Keratinocyte (primary cell): Measurements from ENCODE around the gene GCNT2. TPM values are rescaled to one million over a fixed set of nuclear protein-coding genes. Genes with fewer than 3 reads are reported as not detected.

ENCODE experiments used
- DNase-seq: peaks from one replicate; pipeline ENCODE4 v3.0.0-alpha.2; 2011; ENCODE audit warnings: low read depth, missing footprints, low spot score
- FAIRE-seq: peaks from 2 replicates; lab custom pipeline; 2011; peaks lifted over from hg19 to GRCh38; lab: Jason Lieb, UNC
- H2AFZ ChIP-seq: 2 replicates; pipeline ENCODE4 v1.6.0; 2012; ENCODE audit warnings: low read length, control low read depth, inconsistent platforms; ENCODE audit not compliant: control insufficient read depth
- H3K27ac ChIP-seq: 2 replicates; pipeline ENCODE4 v1.5.1; 2011; ENCODE audit warnings: low read length; ENCODE audit not compliant: control insufficient read depth, insufficient read depth
- H3K27me3 ChIP-seq: 3 replicates; pipeline ENCODE4 v1.6.0; 2011; ENCODE audit warnings: low read length; ENCODE audit not compliant: control insufficient read depth, insufficient read depth; ENCODE audit errors: extremely low read depth
- H3K36me3 ChIP-seq, 2 experiments: 2 replicates in 1 of 2; 3 replicates in 1 of 2; pipeline ENCODE4 v1.5.1; 2011; ENCODE audit warnings: low read length in 2 of 2, mild to moderate bottlenecking in 1 of 2; ENCODE audit not compliant: control insufficient read depth in 2 of 2, insufficient read depth in 2 of 2; ENCODE audit errors: extremely low read depth in 1 of 2
- H3K4me1 ChIP-seq: 3 replicates; pipeline ENCODE4 v1.5.1; 2011; ENCODE audit warnings: low read length; ENCODE audit not compliant: control insufficient read depth, insufficient read depth; ENCODE audit errors: extremely low read depth
- H3K4me2 ChIP-seq: 3 replicates; pipeline ENCODE4 v1.6.0; 2011; ENCODE audit warnings: low read depth, low read length; ENCODE audit not compliant: control insufficient read depth, insufficient read depth; ENCODE audit errors: extremely low read depth
- H3K4me3 ChIP-seq, 3 experiments: fragments of 200-600 bp in 1 of 3; sonication (generic) in 1 of 3; 2 replicates in 2 of 3; 3 replicates in 1 of 3; pipeline ENCODE4 v1.5.1; 2011 to 2016; ENCODE audit warnings: low read length in 3 of 3, mild to moderate bottlenecking in 3 of 3, control low read depth in 2 of 3, inconsistent platforms in 1 of 3, low read depth in 1 of 3, mixed read lengths in 1 of 3, mixed run types in 1 of 3, moderate library complexity in 1 of 3; ENCODE audit not compliant: control insufficient read depth in 2 of 3, insufficient read depth in 2 of 3; ENCODE audit errors: extremely low read depth in 1 of 3
- H3K79me2 ChIP-seq: 2 replicates; pipeline ENCODE4 v1.6.0; 2012; ENCODE audit warnings: low read length; ENCODE audit not compliant: control insufficient read depth, insufficient read depth
- H3K9ac ChIP-seq: 3 replicates; pipeline ENCODE4 v1.6.0; 2011; ENCODE audit warnings: low read length; ENCODE audit not compliant: control insufficient read depth, insufficient read depth; ENCODE audit errors: extremely low read depth
- H3K9me1 ChIP-seq: 3 replicates; pipeline ENCODE4 v1.6.0; 2011; ENCODE audit warnings: low read length; ENCODE audit not compliant: control insufficient read depth, insufficient read depth; ENCODE audit errors: extremely low read depth
- H3K9me3 ChIP-seq: 2 replicates; pipeline ENCODE4 v1.5.1; 2012; ENCODE audit warnings: low read depth, low read length; ENCODE audit not compliant: control insufficient read depth
- H4K20me1 ChIP-seq: 3 replicates; pipeline ENCODE4 v1.6.0; 2011; ENCODE audit warnings: low read length; ENCODE audit not compliant: control insufficient read depth, insufficient read depth; ENCODE audit errors: extremely low read depth
- CTCF ChIP-seq, 3 experiments: IDR thresholded peaks in 1 of 3; conservative IDR thresholded peaks in 1 of 3; optimal IDR thresholded peaks in 1 of 3; 2 replicates in 2 of 3; 3 replicates in 1 of 3; pipeline versions ENCODE3 to v1.5.1; 2011; ENCODE audit warnings: low read length in 3 of 3, mild to moderate bottlenecking in 3 of 3, moderate library complexity in 2 of 3, control low read depth in 1 of 3, inconsistent platforms in 1 of 3; ENCODE audit not compliant: insufficient read depth in 2 of 3; ENCODE audit errors: extremely low read depth in 1 of 3
- EZH2 ChIP-seq: IDR thresholded peaks from one replicate; pipeline ENCODE4 v1.6.1; 2012; ENCODE audit warnings: inconsistent platforms, mild to moderate bottlenecking, low read length, moderate library complexity
- dilution Hi-C: fragments of 300-500 bp; cut with MboI; formaldehyde crosslinking; loops from one replicate; pipeline ENCODE4 v1.7.0; 2020; ENCODE audit warnings: low sequenced_read_pairs; ENCODE audit not compliant: extremely low pct_ligation_motif_present
- polyA plus RNA-seq, 5 experiments: library from polyadenylated mRNA; depleted of rRNA in 3 of 5; stranded (reverse) in 3 of 5; stranded (forward) in 1 of 5; unstranded in 1 of 5; fragments of >200 nt; gene quantifications; 1 replicate in 1 of 5; 2 replicates in 3 of 5; 3 replicates in 1 of 5; pipeline versions ENCODE4 v1.2.1 to v1.2.3, GENCODE V29; 2011 to 2012; ENCODE audit warnings: missing spikeins in 2 of 5, low read depth in 1 of 5, low replicate concordance in 1 of 5

The GCNT2 gene
- polyA plus RNA-seq, 1 donor (not counting 4 experiments of a cell fraction or from before 2014, with no cell fraction given): 7.3 TPM

- no peak overlapping the region for H3K4me2 ChIP-seq
- peaks cover 7% of the 10 kb centered on the region for H3K4me1 ChIP-seq
These were observed 35.8 kb downstream of the GCNT2 start for GRCh38 chr6:10556992-10557391.

DNA sequence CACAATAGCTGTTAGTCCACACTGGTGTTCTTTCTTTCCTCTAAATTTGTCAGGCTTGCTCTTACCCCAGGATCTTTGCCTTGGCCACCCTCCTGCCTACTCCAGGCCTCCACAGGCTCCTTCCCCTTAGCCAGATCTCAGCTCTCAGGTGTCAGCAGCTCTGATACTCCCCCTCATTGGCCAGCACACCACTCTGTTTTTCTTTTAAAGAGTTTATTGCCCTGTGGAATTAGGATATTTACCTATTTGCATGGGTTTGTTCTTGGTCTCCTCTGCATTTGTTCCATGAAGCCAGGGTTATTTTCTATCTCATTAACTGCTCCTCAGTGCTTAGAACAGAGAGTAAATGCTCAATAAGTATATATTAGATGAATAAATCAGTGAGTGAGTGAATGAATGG, 36.8 kb downstream of the GCNT2 start:
- Histone ChIP-seq H2AFZ (no peak overlapping the region), H3K9ac (no peak overlapping the region), H3K79me2 (no peaks in the 10 kb centered on the region), H3K4me1 (peaks cover 7% of the 10 kb centered on the region), H3K27me3 (no peaks in the 10 kb centered on the region), H3K36me3 (peaks cover 0 to 17% of the 10 kb centered on the region in 2 experiments), H3K9me3 (no peaks in the 10 kb centered on the region), H3K4me3 (no peak overlapping the region), H4K20me1 (no peaks in the 10 kb centered on the region), H3K4me2 (no peak overlapping the region), H3K27ac (no peak overlapping the region), H3K9me1 (no peaks in the 10 kb centered on the region)
- FAIRE-seq (no peak), DNase-seq (no peak)
- TF ChIP-seq EZH2: no peak
- dilution Hi-C loops: no loop called here

More at GRCh38 chr6:10556992-10557391, 35.8 kb downstream of the GCNT2 start:
- Histone ChIP-seq H4K20me1 (no peaks in the 10 kb centered on the region), H3K27me3 (no peaks in the 10 kb centered on the region), H3K9me1 (no peaks in the 10 kb centered on the region), H3K27ac (no peak overlapping the region), H3K79me2 (no peaks in the 10 kb centered on the region), H3K9ac (no peak overlapping the region), H3K4me3 (no peak overlapping the region), H2AFZ (no peak overlapping the region), H3K36me3 (peaks cover 0 to 17% of the 10 kb centered on the region in 2 experiments), H3K9me3 (no peaks in the 10 kb centered on the region)
- dilution Hi-C loops: no loop called here
- DNase-seq (no peak), FAIRE-seq (no peak)
- no peak for TF ChIP-seq EZH2
- no peak for TF ChIP-seq CTCF (optimal IDR thresholded peaks at IDR 0.05 in 1 of 3, IDR thresholded peaks at IDR 0.05 in 1 of 3, conservative IDR thresholded peaks at IDR 0.05 in 1 of 3; ENCODE audit: extremely low read depth in 1 of 3, insufficient read depth in 2 of 3, low read length in 3 of 3)

GRCh38 chr6:10558565-10558964, 37.4 kb downstream of the GCNT2 start:
- Histone ChIP-seq H3K4me2 (no peak overlapping the region), H3K9me1 (no peaks in the 10 kb centered on the region), H3K79me2 (no peaks in the 10 kb centered on the region), H2AFZ (no peak overlapping the region), H4K20me1 (no peaks in the 10 kb centered on the region), H3K36me3 (peaks cover 0 to 17% of the 10 kb centered on the region in 2 experiments), H3K4me3 (no peak overlapping the region), H3K9me3 (no peaks in the 10 kb centered on the region), H3K27ac (no peak overlapping the region), H3K27me3 (no peaks in the 10 kb centered on the region), H3K4me1 (peaks cover 7% of the 10 kb centered on the region), H3K9ac (no peak overlapping the region)
- no peak for DNase-seq
- no peak for FAIRE-seq
- TF ChIP-seq CTCF (optimal IDR thresholded peaks at IDR 0.05 in 1 of 3, IDR thresholded peaks at IDR 0.05 in 1 of 3, conservative IDR thresholded peaks at IDR 0.05 in 1 of 3; ENCODE audit: extremely low read depth in 1 of 3, insufficient read depth in 2 of 3, low read length in 3 of 3) (no peak), EZH2 (no peak)
- dilution Hi-C loops: no loop called here
